AG09319 (cell line): ENCODE measurements around the gene ADK.

Source experiments
- DNase-seq: peaks from one replicate; pipeline ENCODE4 v3.0.0-alpha.2; 2010; ENCODE audit warnings: low read depth; ENCODE audit errors: extremely low read depth
- CTCF ChIP-seq: IDR thresholded peaks from 2 replicates; pipeline ENCODE4 v1.5.1; 2011; ENCODE audit warnings: low read depth, mild to moderate bottlenecking, inconsistent platforms, low read length, moderate library complexity

Gene ADK

GRCh38 chr10:74111799-74112198 lies 39.2 kb upstream of the ADK start:
- no peak for DNase-seq
- no peak for TF ChIP-seq CTCF

GRCh38 chr10:74113546-74113945 lies 37.5 kb upstream of the ADK start:
- TF ChIP-seq CTCF = no peak
- peak; percentile 65 for DNase-seq

- no peak for DNase-seq
- no peak for TF ChIP-seq CTCF
These were observed 37.0 kb upstream of the ADK start for GRCh38 chr10:74114041-74114448.

- no peak for DNase-seq
- TF ChIP-seq CTCF = no peak
These were observed 33.3 kb upstream of the ADK start for GRCh38 chr10:74117738-74118137.

- no peak for TF ChIP-seq CTCF
- DNase-seq = no peak
These were observed 32.2 kb upstream of the ADK start for GRCh38 chr10:74118804-74119203.

- DNase-seq = no peak
- TF ChIP-seq CTCF = no peak
These were observed 30.1 kb upstream of the ADK start for GRCh38 chr10:74120911-74121310.

- TF ChIP-seq CTCF = no peak
- no peak for DNase-seq
These were observed 29.7 kb upstream of the ADK start for GRCh38 chr10:74121368-74121767.

- TF ChIP-seq CTCF = no peak
These were observed 29.0 kb upstream of the ADK start for GRCh38 chr10:74122060-74122459.

More at GRCh38 chr10:74122060-74122459, 29.0 kb upstream of the ADK start:
- DNase-seq = no peak
